ENCODE measurements around the gene NRCAM. TPM values are rescaled to one million over a fixed set of nuclear protein-coding genes. Genes with fewer than 3 reads are reported as not detected.

Gene NRCAM
- total and polyA plus RNA-seq, 4 donors = 0.17 to 3.2 (median 0.64) TPM

DNA sequence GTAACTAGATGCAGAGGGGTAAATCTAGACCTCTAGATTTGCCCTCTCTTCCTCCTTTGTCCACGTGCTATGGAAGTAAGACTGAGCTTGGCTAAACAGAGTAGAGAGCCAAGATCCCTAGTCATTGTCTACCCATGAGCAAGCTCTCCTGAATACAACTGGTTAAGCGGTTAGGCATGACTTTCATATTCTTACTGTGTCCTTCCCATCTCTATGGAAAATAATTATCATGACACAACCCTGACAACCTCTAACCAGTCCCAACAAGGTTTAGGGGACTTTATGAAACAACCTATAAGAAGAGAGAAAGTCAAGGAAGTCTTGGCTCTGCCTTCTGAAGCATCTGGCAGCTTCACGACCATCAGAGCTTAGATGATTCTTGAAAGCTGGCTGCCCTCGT lies 318.2 kb downstream of the NRCAM start (continued):
- TF ChIP-seq, protein P1, sequence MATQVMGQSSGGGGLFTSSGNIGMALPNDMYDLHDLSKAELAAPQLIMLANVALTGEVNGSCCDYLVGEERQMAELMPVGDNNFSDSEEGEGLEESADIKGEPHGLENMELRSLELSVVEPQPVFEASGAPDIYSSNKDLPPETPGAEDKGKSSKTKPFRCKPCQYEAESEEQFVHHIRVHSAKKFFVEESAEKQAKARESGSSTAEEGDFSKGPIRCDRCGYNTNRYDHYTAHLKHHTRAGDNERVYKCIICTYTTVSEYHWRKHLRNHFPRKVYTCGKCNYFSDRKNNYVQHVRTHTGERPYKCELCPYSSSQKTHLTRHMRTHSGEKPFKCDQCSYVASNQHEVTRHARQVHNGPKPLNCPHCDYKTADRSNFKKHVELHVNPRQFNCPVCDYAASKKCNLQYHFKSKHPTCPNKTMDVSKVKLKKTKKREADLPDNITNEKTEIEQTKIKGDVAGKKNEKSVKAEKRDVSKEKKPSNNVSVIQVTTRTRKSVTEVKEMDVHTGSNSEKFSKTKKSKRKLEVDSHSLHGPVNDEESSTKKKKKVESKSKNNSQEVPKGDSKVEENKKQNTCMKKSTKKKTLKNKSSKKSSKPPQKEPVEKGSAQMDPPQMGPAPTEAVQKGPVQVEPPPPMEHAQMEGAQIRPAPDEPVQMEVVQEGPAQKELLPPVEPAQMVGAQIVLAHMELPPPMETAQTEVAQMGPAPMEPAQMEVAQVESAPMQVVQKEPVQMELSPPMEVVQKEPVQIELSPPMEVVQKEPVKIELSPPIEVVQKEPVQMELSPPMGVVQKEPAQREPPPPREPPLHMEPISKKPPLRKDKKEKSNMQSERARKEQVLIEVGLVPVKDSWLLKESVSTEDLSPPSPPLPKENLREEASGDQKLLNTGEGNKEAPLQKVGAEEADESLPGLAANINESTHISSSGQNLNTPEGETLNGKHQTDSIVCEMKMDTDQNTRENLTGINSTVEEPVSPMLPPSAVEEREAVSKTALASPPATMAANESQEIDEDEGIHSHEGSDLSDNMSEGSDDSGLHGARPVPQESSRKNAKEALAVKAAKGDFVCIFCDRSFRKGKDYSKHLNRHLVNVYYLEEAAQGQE (IDR thresholded peaks at IDR 0.05) = no peak
- TF ChIP-seq, protein P2, sequence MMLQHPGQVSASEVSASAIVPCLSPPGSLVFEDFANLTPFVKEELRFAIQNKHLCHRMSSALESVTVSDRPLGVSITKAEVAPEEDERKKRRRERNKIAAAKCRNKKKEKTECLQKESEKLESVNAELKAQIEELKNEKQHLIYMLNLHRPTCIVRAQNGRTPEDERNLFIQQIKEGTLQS (IDR thresholded peaks at IDR 0.05) = no peak
- no peak for TF ChIP-seq NR2F2 (IDR thresholded peaks at IDR 0.05)
- TF ChIP-seq FOXA2 (IDR thresholded peaks at IDR 0.05) = no peak

DNA sequence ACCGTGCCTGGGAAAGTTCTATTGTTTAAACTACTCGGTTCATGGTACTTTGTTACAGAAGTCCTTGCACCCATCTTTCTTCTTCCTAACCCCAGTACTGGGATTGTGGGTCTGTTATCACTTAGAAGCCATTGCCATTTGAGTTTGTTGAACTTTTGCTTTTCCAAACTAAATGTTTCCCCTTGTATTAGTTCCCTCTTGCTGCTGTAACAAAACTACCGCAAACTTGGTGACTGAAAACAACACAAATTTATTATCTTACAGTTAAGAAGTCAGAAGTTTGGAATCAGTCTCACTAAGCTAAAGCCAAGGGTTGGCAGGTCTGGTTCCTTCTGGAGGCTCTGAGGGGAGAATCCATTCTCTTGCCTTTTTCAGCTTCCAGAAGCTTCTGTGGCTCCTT lies 319.2 kb downstream of the NRCAM start:
- Histone ChIP-seq H3K9ac (ENCODE audit: low read depth in 1 of 2, low read length in 2 of 2) (no peak overlapping the region), H3K27ac (ENCODE audit: low read depth in 1 of 2, low read length in 2 of 2) (no peak overlapping the region), H3K36me3 (ENCODE audit: control insufficient read depth in 4 of 4, insufficient read depth in 3 of 4, low read depth in 1 of 4, low read length in 3 of 4) (no peaks in the 10 kb centered on the region), H3K9me3 (ENCODE audit: control insufficient read depth in 4 of 4, low read length in 3 of 4) (no peaks in the 10 kb centered on the region), H3K4me1 (ENCODE audit: control insufficient read depth in 4 of 4, insufficient read depth in 4 of 4, low read length in 3 of 4) (no peaks in the 10 kb centered on the region), H3K27me3 (ENCODE audit: control insufficient read depth in 4 of 4, insufficient read depth in 4 of 4, low read length in 3 of 4) (no peaks in the 10 kb centered on the region), H3K4me3 (ENCODE audit: low read depth in 1 of 3, low read length in 3 of 3) (no peak overlapping the region)
- TF ChIP-seq FOXA2 (IDR thresholded peaks at IDR 0.05) (no peak), NR2F2 (IDR thresholded peaks at IDR 0.05) (no peak), HNF4G (IDR thresholded peaks at IDR 0.05) (no peak), SP1 (IDR thresholded peaks at IDR 0.05) (no peak), TAF1 (conservative IDR thresholded peaks at IDR 0.05) (no peak), RAD21 (IDR thresholded peaks at IDR 0.05) (no peak), GABPA (IDR thresholded peaks at IDR 0.05 in 1 of 2, conservative IDR thresholded peaks at IDR 0.05 in 1 of 2) (no peak), RXRA (IDR thresholded peaks at IDR 0.05) (no peak)
- TF ChIP-seq, protein P3, sequence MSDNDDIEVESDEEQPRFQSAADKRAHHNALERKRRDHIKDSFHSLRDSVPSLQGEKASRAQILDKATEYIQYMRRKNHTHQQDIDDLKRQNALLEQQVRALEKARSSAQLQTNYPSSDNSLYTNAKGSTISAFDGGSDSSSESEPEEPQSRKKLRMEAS (IDR thresholded peaks at IDR 0.05) = no peak
- TF ChIP-seq, protein P4, sequence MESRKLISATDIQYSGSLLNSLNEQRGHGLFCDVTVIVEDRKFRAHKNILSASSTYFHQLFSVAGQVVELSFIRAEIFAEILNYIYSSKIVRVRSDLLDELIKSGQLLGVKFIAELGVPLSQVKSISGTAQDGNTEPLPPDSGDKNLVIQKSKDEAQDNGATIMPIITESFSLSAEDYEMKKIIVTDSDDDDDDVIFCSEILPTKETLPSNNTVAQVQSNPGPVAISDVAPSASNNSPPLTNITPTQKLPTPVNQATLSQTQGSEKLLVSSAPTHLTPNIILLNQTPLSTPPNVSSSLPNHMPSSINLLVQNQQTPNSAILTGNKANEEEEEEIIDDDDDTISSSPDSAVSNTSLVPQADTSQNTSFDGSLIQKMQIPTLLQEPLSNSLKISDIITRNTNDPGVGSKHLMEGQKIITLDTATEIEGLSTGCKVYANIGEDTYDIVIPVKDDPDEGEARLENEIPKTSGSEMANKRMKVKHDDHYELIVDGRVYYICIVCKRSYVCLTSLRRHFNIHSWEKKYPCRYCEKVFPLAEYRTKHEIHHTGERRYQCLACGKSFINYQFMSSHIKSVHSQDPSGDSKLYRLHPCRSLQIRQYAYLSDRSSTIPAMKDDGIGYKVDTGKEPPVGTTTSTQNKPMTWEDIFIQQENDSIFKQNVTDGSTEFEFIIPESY (IDR thresholded peaks at IDR 0.05) = no peak
- TF ChIP-seq, protein P5, sequence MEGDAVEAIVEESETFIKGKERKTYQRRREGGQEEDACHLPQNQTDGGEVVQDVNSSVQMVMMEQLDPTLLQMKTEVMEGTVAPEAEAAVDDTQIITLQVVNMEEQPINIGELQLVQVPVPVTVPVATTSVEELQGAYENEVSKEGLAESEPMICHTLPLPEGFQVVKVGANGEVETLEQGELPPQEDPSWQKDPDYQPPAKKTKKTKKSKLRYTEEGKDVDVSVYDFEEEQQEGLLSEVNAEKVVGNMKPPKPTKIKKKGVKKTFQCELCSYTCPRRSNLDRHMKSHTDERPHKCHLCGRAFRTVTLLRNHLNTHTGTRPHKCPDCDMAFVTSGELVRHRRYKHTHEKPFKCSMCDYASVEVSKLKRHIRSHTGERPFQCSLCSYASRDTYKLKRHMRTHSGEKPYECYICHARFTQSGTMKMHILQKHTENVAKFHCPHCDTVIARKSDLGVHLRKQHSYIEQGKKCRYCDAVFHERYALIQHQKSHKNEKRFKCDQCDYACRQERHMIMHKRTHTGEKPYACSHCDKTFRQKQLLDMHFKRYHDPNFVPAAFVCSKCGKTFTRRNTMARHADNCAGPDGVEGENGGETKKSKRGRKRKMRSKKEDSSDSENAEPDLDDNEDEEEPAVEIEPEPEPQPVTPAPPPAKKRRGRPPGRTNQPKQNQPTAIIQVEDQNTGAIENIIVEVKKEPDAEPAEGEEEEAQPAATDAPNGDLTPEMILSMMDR (IDR thresholded peaks at IDR 0.05; ENCODE audit: low read depth, low read length, missing input control) = no peak
- no peak for DNase-seq (ENCODE audit: low spot score)
- whole genome bisulfite sequencing = 98% methylated on average over 3 of the region's 3 CpGs

Measured in liver (tissue), 9 donors.